GM18507 (cell line): ENCODE results near the gene DCAF4.

Experiments used
- DNase-seq: peaks from one replicate; pipeline ENCODE4 v3.0.0; 2011; ENCODE audit warnings: low read depth; ENCODE audit not compliant: insufficient read length; ENCODE audit errors: extremely low spot score
- FAIRE-seq: peaks from 2 replicates; lab custom pipeline; 2011; peaks lifted over from hg19 to GRCh38; lab: Jason Lieb, UNC

The DCAF4 gene

DNA sequence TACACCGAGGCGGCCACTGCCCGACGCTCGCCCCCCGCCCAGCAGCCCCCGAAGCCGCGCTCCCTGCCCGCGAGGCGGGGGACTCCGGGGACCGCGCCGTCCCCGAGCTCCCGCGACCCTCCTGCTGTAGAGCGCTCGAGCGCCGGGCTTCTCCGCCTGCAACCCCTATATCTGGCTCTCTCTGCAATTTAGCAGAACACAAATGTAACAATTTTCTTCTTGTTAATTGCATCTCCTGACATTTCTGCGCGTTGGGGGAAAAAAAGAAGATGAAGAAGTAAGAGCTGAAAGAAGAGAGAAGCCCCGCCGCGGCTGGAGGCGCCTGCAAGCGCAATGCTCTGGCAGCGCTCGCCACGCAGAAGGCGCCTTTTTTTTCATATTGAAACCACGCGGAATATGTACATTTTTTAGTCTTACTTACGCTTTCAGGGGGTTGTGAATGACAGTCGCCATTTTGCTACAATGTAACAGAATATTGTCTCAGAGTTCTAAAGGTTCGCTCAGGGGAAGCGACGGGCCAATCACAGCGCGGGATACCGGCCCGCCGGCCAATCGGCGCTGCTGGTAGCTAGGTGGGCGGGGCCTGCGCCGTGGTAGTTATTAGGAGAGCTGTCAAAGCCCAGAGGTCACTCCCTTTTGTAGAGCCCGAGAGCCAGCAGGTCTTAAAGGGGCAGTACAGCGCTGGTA is 32.5 kb upstream of the DCAF4 start, which contains the start of gene DPF3:
TSS of gene DPF3 (minus strand) at position 466 of the 687 bp plus-strand sequence. CDS start at position 453, 13 bp downstream.
- FAIRE-seq: peak; percentile 97
- peak; percentile 95 for DNase-seq

GRCh38 chr14:72894323-72894622 is 32.0 kb upstream of the DCAF4 start:
- FAIRE-seq (no peak), DNase-seq (no peak)

GRCh38 chr14:72894623-72895378 is 31.5 kb upstream of the DCAF4 start:
- FAIRE-seq: no peak
- no peak for DNase-seq

- no peak for FAIRE-seq
- no peak for DNase-seq
Observed at GRCh38 chr14:72898448-72898847, 27.8 kb upstream of the DCAF4 start.

- DNase-seq (no peak), FAIRE-seq (no peak)
Observed at GRCh38 chr14:72901361-72901760, 24.9 kb upstream of the DCAF4 start.

- DNase-seq (no peak), FAIRE-seq (no peak)
Observed at GRCh38 chr14:72902801-72903530, 23.3 kb upstream of the DCAF4 start.

DNA sequence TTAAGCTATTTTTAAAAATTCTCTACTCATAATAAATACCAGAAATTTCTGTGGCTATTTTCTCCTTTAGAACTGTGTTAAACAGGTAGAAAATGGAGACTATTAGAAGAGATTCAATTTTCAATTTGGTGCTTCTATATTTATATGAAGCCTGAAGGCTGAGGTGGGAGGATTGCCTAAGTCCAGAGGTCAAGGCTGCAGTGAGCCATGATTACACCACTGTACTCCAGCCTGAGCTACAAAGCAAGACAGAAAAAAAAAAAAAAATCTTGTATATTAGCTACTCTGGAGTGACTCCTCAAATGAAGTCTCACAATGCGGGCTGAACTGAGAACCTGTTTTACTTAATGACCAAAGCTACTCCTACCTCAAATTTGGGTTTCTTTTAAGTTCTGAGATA is 22.5 kb upstream of the DCAF4 start:
- no peak for DNase-seq
- FAIRE-seq: no peak

DNA sequence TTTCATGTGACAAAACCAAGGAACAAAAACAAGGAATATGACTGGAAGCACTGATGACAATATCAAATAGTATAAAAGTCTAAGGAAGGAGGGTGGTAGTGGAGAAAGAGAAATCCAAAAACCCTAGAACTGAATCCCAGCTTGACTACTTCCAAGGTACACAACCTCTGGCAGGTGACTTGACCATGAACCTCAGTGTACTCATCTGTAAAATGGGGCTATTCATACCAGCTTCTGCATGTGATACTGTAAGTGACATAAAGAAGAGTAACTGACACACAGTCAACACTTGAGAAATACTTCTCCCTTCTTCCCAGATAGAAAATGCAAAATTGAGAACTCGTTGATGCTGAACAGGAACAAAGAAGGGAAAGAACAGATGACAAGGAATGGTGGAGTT is 22.0 kb upstream of the DCAF4 start:
- DNase-seq (no peak), FAIRE-seq (no peak)

DNA sequence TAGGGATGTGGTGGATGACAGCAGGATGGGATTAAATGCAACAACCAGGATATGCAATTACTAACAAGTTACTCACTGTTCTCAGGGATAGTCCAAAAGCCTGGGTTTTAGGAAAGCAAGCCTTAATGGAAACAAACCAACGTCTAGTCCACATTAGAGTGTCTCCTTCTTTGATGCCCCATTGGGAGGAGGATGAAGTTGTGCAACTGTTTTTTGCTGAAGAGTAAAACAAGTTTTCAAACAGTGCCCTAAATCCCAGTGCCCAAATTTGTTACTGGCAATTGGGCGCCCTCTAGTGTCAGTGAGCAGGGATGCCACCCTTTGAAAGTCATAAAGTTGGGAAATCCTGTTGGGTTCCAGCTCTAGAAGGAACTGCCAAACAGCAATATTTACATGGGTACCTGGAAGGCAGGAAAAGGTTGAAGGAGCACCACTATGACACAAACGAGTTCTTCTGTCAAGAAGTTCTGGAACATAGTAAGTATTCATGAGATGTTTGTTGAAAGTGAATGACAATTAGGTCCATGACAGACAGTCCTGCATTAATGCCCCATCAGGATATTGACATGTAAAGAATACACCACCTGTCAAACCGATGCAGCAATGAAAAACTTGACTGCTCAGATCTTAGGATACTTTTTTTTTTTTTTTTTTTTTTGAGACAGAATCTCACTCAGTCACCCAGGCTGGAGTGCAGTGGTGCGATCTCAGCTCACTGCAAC is 21.3 kb upstream of the DCAF4 start:
- DNase-seq (peak; percentile 44), FAIRE-seq (peak; percentile 90)

GRCh38 chr14:72906316-72906715 is 19.9 kb upstream of the DCAF4 start:
- no peak for DNase-seq
- FAIRE-seq: no peak

DNA sequence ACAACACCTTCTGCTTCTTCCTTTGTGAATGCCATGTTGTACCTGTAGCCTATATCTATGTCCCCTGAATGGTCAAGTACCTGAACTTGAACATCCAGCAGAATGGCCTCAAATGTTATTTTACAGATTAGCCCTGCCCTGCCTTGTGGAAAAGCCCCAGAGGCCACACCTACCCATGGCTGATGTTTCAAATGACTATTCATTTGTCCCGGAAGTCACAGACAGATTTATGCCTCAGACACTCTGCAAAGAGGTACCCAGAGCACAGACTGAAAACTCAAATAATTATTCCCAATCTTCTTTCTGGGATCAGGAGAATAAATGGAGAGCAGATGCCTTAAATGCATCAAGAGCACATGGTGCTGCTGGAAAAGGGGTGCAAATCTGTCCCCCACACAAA is 19.4 kb upstream of the DCAF4 start:
- no peak for FAIRE-seq
- no peak for DNase-seq

DNA sequence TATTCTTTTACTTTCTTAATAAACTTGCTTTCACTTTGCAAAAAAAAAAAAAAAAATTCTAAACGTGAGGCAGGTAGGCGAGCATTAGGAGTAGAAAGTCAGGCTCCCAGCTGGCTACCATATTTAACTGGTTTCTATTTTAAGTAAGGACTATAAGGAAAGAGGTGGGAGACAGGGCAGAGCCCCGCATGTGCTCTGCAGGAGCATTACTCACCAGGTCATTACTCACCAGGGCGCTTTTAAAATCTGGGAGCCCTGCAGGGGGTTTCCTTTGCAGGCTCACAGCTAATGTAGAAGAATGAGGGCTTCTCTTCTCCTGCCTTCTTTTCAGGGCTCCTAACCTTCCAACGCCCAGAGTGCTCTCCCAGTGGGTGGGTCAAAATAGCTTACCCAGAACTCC is 18.4 kb upstream of the DCAF4 start:
- FAIRE-seq (no peak), DNase-seq (no peak)

DNA sequence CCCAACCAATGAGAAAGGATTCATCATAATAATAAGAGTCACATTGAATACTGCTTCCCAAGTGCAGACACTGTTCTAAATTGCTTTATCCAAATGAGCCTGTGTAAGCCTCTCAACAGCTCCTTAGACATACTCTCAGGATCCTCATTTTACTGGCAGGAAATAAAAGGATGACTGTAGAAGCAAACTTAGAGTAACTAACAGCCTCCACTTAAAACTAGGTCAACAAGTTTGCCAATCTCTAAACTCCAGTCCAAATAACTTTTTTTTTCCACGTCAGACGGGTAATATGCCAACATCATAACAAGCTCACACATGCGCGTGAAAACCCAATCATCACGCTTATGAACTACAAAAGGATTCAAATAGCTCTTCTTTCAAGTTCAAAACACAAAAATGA is 17.1 kb upstream of the DCAF4 start:
- no peak for DNase-seq
- no peak for FAIRE-seq

DNA sequence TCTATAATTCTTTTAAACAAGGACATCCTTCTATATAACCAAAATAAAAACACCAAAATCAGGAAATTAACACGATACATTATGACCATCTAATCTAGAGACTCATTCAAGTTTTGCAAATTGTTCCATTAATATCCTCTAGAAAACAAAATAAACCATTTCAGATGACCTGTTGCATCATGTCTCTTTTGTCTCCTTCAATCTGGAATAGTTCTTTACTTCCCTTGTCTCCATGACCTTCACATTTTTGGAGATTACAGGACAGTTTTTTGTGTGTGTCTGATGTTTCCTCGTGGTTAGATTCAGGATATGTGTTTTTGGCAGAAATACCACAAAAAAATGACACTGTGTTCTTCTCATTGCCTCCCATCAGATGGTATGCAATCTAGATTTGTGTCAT is 12.5 kb upstream of the DCAF4 start:
- FAIRE-seq: no peak
- no peak for DNase-seq

GRCh38 chr14:72916174-72916573 is 10.1 kb upstream of the DCAF4 start:
- no peak for DNase-seq
- FAIRE-seq: no peak

GRCh38 chr14:72917094-72917802 is 9.0 kb upstream of the DCAF4 start:
- no peak for DNase-seq
- no peak for FAIRE-seq

GRCh38 chr14:72920008-72920407 is 6.3 kb upstream of the DCAF4 start:
- DNase-seq (no peak), FAIRE-seq (no peak)

GRCh38 chr14:72921396-72921795 is 4.9 kb upstream of the DCAF4 start:
- FAIRE-seq (no peak), DNase-seq (no peak)

DNA sequence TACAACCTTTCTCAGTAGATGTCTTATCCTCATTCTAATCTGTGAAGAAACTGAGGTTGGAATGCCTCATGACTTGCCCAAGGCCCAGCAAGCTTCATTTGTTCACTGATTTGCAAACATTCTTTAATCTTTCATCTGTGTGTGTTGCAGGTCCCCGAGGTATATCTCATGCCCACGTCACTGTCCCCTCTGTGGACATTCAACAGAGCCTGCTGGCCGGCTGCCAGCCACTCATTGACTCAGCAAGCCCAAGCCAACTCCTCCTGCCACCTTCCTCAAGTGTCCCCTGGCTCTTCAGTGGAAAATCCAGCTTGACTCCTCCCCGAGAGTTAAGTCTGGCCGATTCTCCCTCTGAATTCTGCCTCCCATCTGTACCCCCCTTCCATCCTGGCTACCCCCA is 1.9 kb upstream of the DCAF4 start:
- DNase-seq (no peak), FAIRE-seq (no peak)
